CD8-positive, alpha-beta memory T cell (primary cell): ENCODE measurements around the gene SLC22A13. TPM values are rescaled to one million over a fixed set of nuclear protein-coding genes. Genes with fewer than 3 reads are reported as not detected.

Experiments
- CTCF ChIA-PET: fragments of 350-600 bp; sonication (Branson Sonifier 250); formaldehyde crosslinking; loops from one replicate; lab custom pipeline; 2021; ENCODE audit warnings: antibody characterized with exemption; lab: Charles Lee
- POLR2A ChIA-PET: fragments of 350-600 bp; sonication (Branson Sonifier 250); formaldehyde crosslinking; loops from one replicate; lab custom pipeline; 2021; ENCODE audit warnings: antibody characterized with exemption; lab: Charles Lee
- DNase-seq, 5 donors: peaks; one replicate each; pipeline versions ENCODE4 v3.0.0 to v3.0.0-alpha.2; 2020 to 2022; ENCODE audit warnings: mixed read lengths in 1 of 5
- H3K27ac ChIP-seq: one replicate; pipeline ENCODE4 v1.7.0; 2013; ENCODE audit warnings: low read depth, mild to moderate bottlenecking, low read length, moderate library complexity
- H3K27me3 ChIP-seq: 2 replicates; pipeline ENCODE4 v1.7.0; 2013; ENCODE audit warnings: low read length, mild to moderate bottlenecking; ENCODE audit not compliant: insufficient read depth, poor library complexity, severe bottlenecking
- H3K36me3 ChIP-seq: 2 replicates; pipeline ENCODE4 v1.7.0; 2013; ENCODE audit warnings: mild to moderate bottlenecking, low read length, moderate library complexity; ENCODE audit not compliant: insufficient read depth
- H3K4me1 ChIP-seq: 2 replicates; pipeline ENCODE4 v1.7.0; 2013; ENCODE audit warnings: mild to moderate bottlenecking, low read length, moderate library complexity; ENCODE audit not compliant: insufficient read depth
- H3K4me3 ChIP-seq: 2 replicates; pipeline ENCODE4 v1.7.0; 2013; ENCODE audit warnings: mild to moderate bottlenecking, low read length
- H3K9me3 ChIP-seq: 2 replicates; pipeline ENCODE4 v1.7.0; 2013; ENCODE audit warnings: mild to moderate bottlenecking, low read length
- H3K27ac Mint-ChIP-seq, 8 donors: one replicate each; pipeline ENCODE4 v1.8.0; 2020 to 2021; ENCODE audit warnings: mixed read lengths in 8 of 8, mild to moderate bottlenecking in 6 of 8, inconsistent platforms in 3 of 8, moderate library complexity in 3 of 8
- H3K27me3 Mint-ChIP-seq, 2 donors: one replicate each; pipeline ENCODE4 v1.8.0; 2020 to 2021; ENCODE audit warnings: mixed read lengths in 2 of 2, mild to moderate bottlenecking in 1 of 2, moderate library complexity in 1 of 2
- H3K36me3 Mint-ChIP-seq, 3 donors: one replicate each; pipeline ENCODE4 v1.8.0; 2020 to 2021; ENCODE audit warnings: mixed read lengths in 3 of 3, inconsistent platforms in 1 of 3, mild to moderate bottlenecking in 1 of 3
- H3K4me1 Mint-ChIP-seq, 3 donors: one replicate each; pipeline ENCODE4 v1.8.0; 2020 to 2021; ENCODE audit warnings: mixed read lengths in 3 of 3, inconsistent platforms in 1 of 3, mild to moderate bottlenecking in 1 of 3
- H3K4me3 Mint-ChIP-seq, 7 donors: one replicate each; pipeline ENCODE4 v1.8.0; 2020 to 2021; ENCODE audit warnings: mixed read lengths in 7 of 7, mild to moderate bottlenecking in 6 of 7, moderate library complexity in 4 of 7, inconsistent platforms in 2 of 7
- H3K9me3 Mint-ChIP-seq, 5 donors: one replicate each; pipeline ENCODE4 v1.8.0; 2020 to 2022; ENCODE audit warnings: mixed read lengths in 5 of 5, mild to moderate bottlenecking in 3 of 5, moderate library complexity in 2 of 5, inconsistent platforms in 1 of 5
- polyA plus RNA-seq: library from polyadenylated mRNA; unstranded; fragments of 300-500 nt; fragmentation: Illumina TruSeq; gene quantifications from one replicate; pipeline ENCODE4 v1.2.3, GENCODE V29; 2021
- total RNA-seq, 2 experiments: library from RNA; stranded (reverse); gene quantifications; one replicate each; pipeline ENCODE4 v1.2.3, GENCODE V29; 2021

SLC22A13 gene
- total and polyA plus RNA-seq, 3 experiments from 2014 or later = 0.12 to 0.44 (median 0.28) TPM

DNA sequence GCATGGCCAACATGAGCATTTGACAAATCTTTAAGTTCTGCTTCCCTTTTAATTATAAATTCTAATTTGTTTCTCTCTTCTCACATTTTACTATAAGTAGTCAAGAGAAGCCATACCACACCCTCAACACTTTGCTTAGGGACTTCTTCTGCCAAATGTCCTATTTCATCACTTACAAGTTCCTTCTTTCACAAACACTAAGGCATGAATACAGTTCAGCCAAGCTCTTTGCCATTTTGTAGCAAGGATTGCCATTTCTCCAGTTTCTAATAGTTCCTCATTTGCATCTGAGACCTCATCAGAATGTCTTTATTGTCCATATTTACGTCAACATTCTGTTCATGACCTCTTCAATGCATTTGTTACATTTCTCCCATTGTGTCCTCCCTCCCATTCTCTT is 45.9 kb downstream of the SLC22A13 start:
- no peaks in the 10 kb centered on the region for H3K36me3 Mint-ChIP-seq
- Histone ChIP-seq H3K27ac (no peak overlapping the region), H3K4me3 (no peak overlapping the region), H3K27me3 (peaks cover 5% of the 10 kb centered on the region), H3K4me1 (no peaks in the 10 kb centered on the region), H3K36me3 (no peaks in the 10 kb centered on the region), H3K9me3 (no peaks in the 10 kb centered on the region)
- H3K4me1 Mint-ChIP-seq = no peaks in the 10 kb centered on the region
- H3K27ac Mint-ChIP-seq = no peak overlapping the region
- DNase-seq = no peak
- no peak overlapping the region for H3K4me3 Mint-ChIP-seq
- H3K27me3 Mint-ChIP-seq = peaks cover 7 to 26% of the 10 kb centered on the region in 2 donors
- CTCF ChIA-PET = no interaction called here
- POLR2A ChIA-PET = no interaction called here
- peaks cover 0 to 2% (median 0%) of the 10 kb centered on the region in 5 donors for H3K9me3 Mint-ChIP-seq

DNA sequence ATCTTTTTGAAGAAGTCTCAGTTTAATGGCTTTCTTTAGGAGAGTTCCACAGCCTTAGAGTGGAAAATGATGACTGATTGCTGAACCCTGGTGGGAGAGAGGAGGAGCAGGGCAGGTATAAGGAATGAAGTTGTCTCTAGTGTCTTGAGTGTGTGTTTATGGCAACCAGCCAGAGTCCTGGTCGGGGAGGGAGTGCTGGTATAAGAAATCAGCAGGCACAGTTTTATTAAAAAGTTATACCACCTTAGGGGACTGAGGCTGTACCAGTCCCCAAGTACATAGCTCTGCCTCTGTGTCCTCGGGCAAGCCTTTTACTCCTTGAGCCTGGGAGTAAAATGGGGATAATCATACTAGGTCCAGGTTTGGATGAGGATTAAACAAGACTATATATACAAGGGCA is 46.3 kb downstream of the SLC22A13 start:
- CTCF ChIA-PET = no interaction called here

DNA sequence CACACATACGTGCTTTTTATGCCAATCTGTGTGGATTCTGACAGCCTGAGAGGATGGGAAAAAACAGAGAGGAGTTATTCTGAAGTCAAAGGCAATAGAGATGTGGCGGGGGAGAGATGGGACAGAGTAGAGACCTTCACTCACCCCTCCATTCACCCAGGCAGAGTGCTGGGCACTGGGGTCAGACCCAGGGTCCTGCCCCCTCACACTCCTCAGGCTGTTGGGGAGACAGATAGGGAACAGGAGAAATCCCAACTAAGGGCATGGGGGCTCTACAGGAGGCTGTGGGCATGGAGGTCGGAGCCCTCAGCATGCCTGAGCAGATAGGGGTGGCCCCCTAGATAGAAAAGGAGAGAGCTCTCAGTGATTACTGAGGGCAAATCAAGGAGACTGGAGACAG is 46.7 kb downstream of the SLC22A13 start:
- H3K4me1 Mint-ChIP-seq = no peaks in the 10 kb centered on the region
- H3K27ac Mint-ChIP-seq = no peak overlapping the region
- CTCF ChIA-PET = no interaction called here
- peaks cover 7 to 26% of the 10 kb centered on the region in 2 donors for H3K27me3 Mint-ChIP-seq
- no peak for DNase-seq
- H3K36me3 Mint-ChIP-seq = no peaks in the 10 kb centered on the region
- peaks cover 0 to 2% (median 0%) of the 10 kb centered on the region in 5 donors for H3K9me3 Mint-ChIP-seq
- H3K4me1 ChIP-seq = no peaks in the 10 kb centered on the region
- no peak overlapping the region for H3K4me3 Mint-ChIP-seq
- H3K9me3 ChIP-seq = no peaks in the 10 kb centered on the region
- H3K27ac ChIP-seq = no peak overlapping the region
- no peak overlapping the region for H3K4me3 ChIP-seq
- POLR2A ChIA-PET = no interaction called here
- H3K36me3 ChIP-seq = no peaks in the 10 kb centered on the region
- H3K27me3 ChIP-seq = peaks cover 5% of the 10 kb centered on the region

More for the DNA sequence above, 46.3 kb downstream of the SLC22A13 start:
- Histone ChIP-seq H3K4me1 (no peaks in the 10 kb centered on the region), H3K9me3 (no peaks in the 10 kb centered on the region), H3K4me3 (no peak overlapping the region), H3K27ac (no peak overlapping the region), H3K27me3 (peaks cover 5% of the 10 kb centered on the region), H3K36me3 (no peaks in the 10 kb centered on the region)
- no peak for DNase-seq
- H3K4me1 Mint-ChIP-seq = no peaks in the 10 kb centered on the region
- H3K27me3 Mint-ChIP-seq = peaks cover 7 to 26% of the 10 kb centered on the region in 2 donors
- H3K27ac Mint-ChIP-seq = no peak overlapping the region
- H3K36me3 Mint-ChIP-seq = no peaks in the 10 kb centered on the region
- no peak overlapping the region for H3K4me3 Mint-ChIP-seq
- POLR2A ChIA-PET = no interaction called here
- peaks cover 0 to 2% (median 0%) of the 10 kb centered on the region in 5 donors for H3K9me3 Mint-ChIP-seq

DNA sequence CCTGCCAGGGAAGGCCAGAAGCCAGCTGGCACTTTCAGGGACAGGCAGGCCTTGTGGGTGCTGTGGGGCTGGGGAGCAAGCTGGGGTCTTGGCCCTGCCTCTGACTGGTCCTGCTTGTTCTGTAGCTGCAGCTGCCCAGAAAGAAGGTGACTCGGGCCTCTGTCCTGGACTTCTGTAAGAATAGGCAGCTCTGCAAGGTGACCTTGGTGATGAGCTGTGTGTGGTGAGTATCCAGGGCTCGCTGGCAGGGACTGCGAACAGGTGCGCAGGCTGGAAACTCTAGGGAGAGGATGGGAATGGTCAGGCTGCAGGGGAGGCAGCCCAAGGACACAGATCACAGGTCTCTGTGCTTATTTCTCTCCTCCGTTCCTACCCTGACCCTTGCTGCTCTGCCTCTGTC is 47.7 kb downstream of the SLC22A13 start:
- H3K27ac Mint-ChIP-seq = peak overlapping the region in 1 of 8 donors; percentile 80
- no peak for DNase-seq
- H3K27me3 Mint-ChIP-seq = peaks cover 7 to 20% of the 10 kb centered on the region in 2 donors
- peaks cover 0 to 2% (median 0%) of the 10 kb centered on the region in 5 donors for H3K9me3 Mint-ChIP-seq
- H3K4me1 Mint-ChIP-seq = no peaks in the 10 kb centered on the region
- ChIA-PET POLR2A (no interaction called here), CTCF (no interaction called here)
- H3K36me3 ChIP-seq = no peaks in the 10 kb centered on the region
- peaks cover 5% of the 10 kb centered on the region for H3K27me3 ChIP-seq
- H3K4me3 ChIP-seq = no peak overlapping the region
- no peaks in the 10 kb centered on the region for H3K9me3 ChIP-seq
- no peak overlapping the region for H3K27ac ChIP-seq
- no peaks in the 10 kb centered on the region for H3K4me1 ChIP-seq
- no peak overlapping the region for H3K4me3 Mint-ChIP-seq
- no peaks in the 10 kb centered on the region for H3K36me3 Mint-ChIP-seq

DNA sequence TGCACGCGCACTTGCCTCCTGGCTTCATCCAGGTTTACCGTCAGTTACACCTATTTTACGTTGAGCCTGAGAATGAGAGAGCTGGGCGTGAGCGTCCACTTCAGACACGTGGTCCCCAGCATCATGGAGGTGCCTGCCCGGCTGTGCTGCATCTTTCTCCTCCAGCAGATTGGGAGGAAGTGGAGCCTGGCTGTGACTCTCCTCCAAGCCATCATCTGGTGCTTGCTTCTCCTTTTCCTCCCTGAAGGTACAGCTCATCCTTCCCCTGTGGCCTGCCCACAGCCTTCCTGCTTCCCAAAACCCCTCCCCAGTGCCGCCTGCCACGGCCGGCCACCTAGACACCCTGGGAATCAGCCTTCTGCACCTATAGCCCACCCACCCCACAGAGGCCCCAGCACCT is 48.1 kb downstream of the SLC22A13 start:
- Histone ChIP-seq H3K4me1 (no peaks in the 10 kb centered on the region), H3K9me3 (no peaks in the 10 kb centered on the region), H3K36me3 (no peaks in the 10 kb centered on the region), H3K27me3 (peaks cover 5% of the 10 kb centered on the region), H3K4me3 (no peak overlapping the region), H3K27ac (no peak overlapping the region)
- H3K4me1 Mint-ChIP-seq = no peaks in the 10 kb centered on the region
- H3K9me3 Mint-ChIP-seq = peaks cover 0 to 2% (median 0%) of the 10 kb centered on the region in 5 donors
- CTCF ChIA-PET = no interaction called here
- no peak for DNase-seq
- POLR2A ChIA-PET = no interaction called here
- no peaks in the 10 kb centered on the region for H3K36me3 Mint-ChIP-seq
- H3K27me3 Mint-ChIP-seq = peaks cover 7 to 17% of the 10 kb centered on the region in 2 donors
- H3K27ac Mint-ChIP-seq = no peak overlapping the region
- H3K4me3 Mint-ChIP-seq = no peak overlapping the region

DNA sequence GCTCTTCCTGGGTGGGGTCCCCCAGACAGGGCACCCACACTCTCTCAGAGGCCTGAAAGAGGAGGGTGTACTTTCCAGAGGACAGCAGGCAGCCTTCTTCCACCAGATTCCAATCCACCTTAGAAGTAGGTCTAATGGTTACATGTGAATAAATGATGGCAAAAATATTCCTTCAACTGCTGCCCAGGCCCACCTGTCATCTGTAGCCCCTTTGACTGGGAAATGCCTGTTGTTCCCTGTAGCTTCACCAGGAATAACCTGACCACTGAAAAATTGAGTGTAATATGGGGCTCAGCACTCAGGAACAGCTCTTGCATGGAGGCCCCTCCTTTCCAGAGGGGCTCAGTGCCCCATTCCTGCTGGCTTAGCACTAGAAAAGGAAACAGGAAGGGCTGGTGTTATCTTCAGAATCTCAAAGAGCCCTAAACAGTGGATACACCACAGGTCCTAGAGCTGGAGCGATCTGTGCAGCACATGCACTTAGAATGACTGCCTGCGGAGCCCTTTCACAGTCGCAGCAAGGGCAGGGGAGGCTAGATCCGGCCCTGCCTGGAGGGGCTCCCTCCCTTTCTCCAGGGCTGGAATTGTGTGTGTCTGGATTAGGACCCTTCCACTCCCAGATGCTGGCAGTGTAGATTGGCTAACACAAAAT is 48.6 kb downstream of the SLC22A13 start:
- Mint-ChIP-seq H3K36me3 (no peaks in the 10 kb centered on the region), H3K27ac (no peak overlapping the region), H3K27me3 (peaks cover 6 to 14% of the 10 kb centered on the region in 2 donors), H3K4me3 (no peak overlapping the region), H3K9me3 (peaks cover 0 to 2% (median 0%) of the 10 kb centered on the region in 5 donors), H3K4me1 (no peaks in the 10 kb centered on the region)
- ChIA-PET CTCF (no interaction called here), POLR2A (no interaction called here)
- Histone ChIP-seq H3K9me3 (no peaks in the 10 kb centered on the region), H3K27me3 (peaks cover 5% of the 10 kb centered on the region), H3K36me3 (no peaks in the 10 kb centered on the region), H3K4me3 (no peak overlapping the region), H3K27ac (no peak overlapping the region), H3K4me1 (no peaks in the 10 kb centered on the region)
- no peak for DNase-seq

DNA sequence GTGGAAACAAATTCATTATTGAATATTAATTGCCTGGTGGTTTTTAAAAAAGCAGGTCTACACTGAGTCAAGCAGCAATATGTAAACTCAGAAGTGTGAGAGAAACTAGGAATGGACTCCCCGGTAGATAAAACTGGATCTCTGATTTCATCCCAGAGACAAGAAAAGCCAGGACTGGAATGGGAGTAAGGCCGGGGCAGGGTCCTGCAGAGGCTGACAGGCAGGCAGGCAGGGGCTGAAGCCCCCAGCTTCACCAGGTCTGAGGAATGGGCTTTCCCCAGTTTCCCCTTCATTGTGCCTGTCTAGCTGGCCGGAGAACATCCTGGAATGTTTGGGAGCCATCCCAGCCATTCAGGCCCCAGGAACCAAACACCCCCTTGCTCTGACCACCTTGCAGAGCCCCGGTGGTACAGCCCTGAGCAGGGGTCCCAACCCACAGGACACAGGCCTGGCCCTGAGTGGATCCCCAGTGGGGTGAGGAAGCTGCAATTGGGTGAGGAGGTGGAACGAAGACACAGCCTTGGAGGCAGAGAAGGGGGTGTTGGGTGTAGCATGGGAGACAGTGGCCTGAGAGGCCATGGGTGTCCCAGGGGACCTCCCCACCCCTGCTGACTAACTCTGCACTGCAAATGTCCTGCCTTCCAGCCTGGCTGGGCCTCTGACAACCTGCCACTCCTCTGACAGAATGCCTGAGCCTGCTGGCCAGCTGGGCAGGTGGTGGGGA is 49.3 kb downstream of the SLC22A13 start:
- POLR2A ChIA-PET = no interaction called here
- Mint-ChIP-seq H3K27ac (no peak overlapping the region), H3K4me1 (no peaks in the 10 kb centered on the region), H3K4me3 (no peak overlapping the region), H3K36me3 (no peaks in the 10 kb centered on the region), H3K27me3 (peaks cover 2 to 9% of the 10 kb centered on the region in 2 donors), H3K9me3 (peaks cover 0 to 2% (median 0%) of the 10 kb centered on the region in 5 donors)
- CTCF ChIA-PET = no interaction called here
- no peaks in the 10 kb centered on the region for H3K4me1 ChIP-seq
- H3K27ac ChIP-seq = no peak overlapping the region
- peaks cover 5% of the 10 kb centered on the region for H3K27me3 ChIP-seq
- H3K9me3 ChIP-seq = no peaks in the 10 kb centered on the region
- DNase-seq = no peak
- no peaks in the 10 kb centered on the region for H3K36me3 ChIP-seq
- no peak overlapping the region for H3K4me3 ChIP-seq

DNA sequence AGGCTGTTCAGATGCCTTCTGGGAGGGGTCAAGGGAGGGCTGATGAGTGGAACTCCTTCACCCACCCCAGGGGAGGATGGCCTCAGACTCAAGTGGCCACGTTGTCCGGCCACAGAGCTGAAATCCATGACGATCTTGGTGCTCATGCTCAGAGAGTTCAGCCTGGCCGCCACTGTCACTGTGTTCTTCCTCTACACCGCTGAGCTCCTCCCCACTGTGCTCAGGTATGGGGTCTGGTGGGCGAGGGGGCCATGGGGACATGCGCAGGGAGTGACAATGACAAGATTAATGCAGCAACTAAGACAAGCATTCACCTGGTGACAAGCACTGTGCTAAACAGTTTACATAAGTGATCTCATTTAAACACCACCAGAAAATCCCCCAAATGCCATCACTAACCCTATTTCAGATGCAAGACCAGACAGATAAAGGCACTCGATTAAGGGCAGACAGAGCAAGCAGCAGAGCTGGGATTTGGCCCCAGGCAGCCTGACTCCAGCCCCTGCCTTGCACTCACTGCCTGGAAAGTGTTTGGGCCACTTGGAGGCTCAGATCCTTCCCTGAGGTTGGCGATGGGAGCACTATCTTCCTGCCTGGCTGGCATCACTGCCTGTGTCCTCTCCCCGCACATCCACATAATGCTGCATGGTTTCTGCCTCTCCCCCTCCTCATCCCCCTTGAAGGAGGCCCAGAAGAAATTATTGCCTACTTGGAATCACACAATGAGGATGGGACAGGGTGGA is 50.0 kb downstream of the SLC22A13 start:
- peaks cover 0 to 2% (median 0%) of the 10 kb centered on the region in 3 donors for H3K36me3 Mint-ChIP-seq
- no peak overlapping the region for H3K4me3 Mint-ChIP-seq
- peak overlapping the region in 1 of 8 donors; percentile 58 for H3K27ac Mint-ChIP-seq
- no peak overlapping the region for H3K4me3 ChIP-seq
- H3K4me1 Mint-ChIP-seq = no peaks in the 10 kb centered on the region
- no peak overlapping the region for H3K27ac ChIP-seq
- H3K4me1 ChIP-seq = no peaks in the 10 kb centered on the region
- peaks cover 1 to 9% of the 10 kb centered on the region in 2 donors for H3K27me3 Mint-ChIP-seq
- ChIA-PET POLR2A (no interaction called here), CTCF (no interaction called here)
- peaks cover 0 to 2% (median 0%) of the 10 kb centered on the region in 5 donors for H3K9me3 Mint-ChIP-seq
- H3K27me3 ChIP-seq = peaks cover 4% of the 10 kb centered on the region
- H3K36me3 ChIP-seq = no peaks in the 10 kb centered on the region
- no peaks in the 10 kb centered on the region for H3K9me3 ChIP-seq
- no peak for DNase-seq
